ENCODE measurements around the gene FKBP6. TPM values are rescaled to one million over a fixed set of nuclear protein-coding genes. Genes with fewer than 3 reads are reported as not detected.
"Not testable (repeated sequence)": the region's sequence is repeated elsewhere in the genome, so short reads cannot be mapped to it uniquely, and the experiment has no call there.

The FKBP6 gene
- total and polyA plus RNA-seq, 9 of the 15 experiments (the other 6 are each of a cell fraction or from before 2014, with no cell fraction given), result not detected

DNA sequence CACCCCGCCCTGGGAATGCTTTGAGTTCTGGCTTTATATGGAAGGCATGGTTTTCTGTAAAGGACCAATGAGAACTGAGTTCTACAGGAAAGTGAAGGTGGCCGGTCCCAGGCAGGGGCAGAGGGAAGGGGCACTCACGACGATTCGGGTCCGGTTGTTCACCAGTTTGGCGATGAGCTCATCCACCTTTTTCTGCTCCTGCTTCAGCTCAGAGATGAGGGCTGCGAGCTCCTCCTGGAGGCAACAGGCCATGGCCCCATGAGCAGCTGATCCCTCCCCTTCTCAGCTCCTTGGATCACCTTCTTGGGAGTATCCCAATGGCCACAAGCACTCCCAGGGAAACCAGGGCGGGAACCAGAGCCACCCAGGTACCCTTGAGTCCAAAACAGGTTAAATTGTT lies 8.0 kb upstream of the FKBP6 start (continued):
- TF ChIP-seq, protein P1, sequence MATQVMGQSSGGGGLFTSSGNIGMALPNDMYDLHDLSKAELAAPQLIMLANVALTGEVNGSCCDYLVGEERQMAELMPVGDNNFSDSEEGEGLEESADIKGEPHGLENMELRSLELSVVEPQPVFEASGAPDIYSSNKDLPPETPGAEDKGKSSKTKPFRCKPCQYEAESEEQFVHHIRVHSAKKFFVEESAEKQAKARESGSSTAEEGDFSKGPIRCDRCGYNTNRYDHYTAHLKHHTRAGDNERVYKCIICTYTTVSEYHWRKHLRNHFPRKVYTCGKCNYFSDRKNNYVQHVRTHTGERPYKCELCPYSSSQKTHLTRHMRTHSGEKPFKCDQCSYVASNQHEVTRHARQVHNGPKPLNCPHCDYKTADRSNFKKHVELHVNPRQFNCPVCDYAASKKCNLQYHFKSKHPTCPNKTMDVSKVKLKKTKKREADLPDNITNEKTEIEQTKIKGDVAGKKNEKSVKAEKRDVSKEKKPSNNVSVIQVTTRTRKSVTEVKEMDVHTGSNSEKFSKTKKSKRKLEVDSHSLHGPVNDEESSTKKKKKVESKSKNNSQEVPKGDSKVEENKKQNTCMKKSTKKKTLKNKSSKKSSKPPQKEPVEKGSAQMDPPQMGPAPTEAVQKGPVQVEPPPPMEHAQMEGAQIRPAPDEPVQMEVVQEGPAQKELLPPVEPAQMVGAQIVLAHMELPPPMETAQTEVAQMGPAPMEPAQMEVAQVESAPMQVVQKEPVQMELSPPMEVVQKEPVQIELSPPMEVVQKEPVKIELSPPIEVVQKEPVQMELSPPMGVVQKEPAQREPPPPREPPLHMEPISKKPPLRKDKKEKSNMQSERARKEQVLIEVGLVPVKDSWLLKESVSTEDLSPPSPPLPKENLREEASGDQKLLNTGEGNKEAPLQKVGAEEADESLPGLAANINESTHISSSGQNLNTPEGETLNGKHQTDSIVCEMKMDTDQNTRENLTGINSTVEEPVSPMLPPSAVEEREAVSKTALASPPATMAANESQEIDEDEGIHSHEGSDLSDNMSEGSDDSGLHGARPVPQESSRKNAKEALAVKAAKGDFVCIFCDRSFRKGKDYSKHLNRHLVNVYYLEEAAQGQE (IDR thresholded peaks at IDR 0.05; ENCODE audit: borderline replicate concordance), result peak; percentile 38; the same call in 1 of the 2 replicates
- TF ChIP-seq, protein P1 (CRISPR knock-in tag; IDR thresholded peaks at IDR 0.05; ENCODE audit: low read depth), result not testable (repeated sequence)
- TF ChIP-seq SMC3 (conservative IDR thresholded peaks at IDR 0.05; ENCODE audit: insufficient read depth, low read depth, low read length) (0 out of 2 replicates have a peak, but pooled peaks have one; percentile 4), ATF7 (IDR thresholded peaks at IDR 0.05) (peak; percentile 86), RAD21 (CRISPR knock-in tag; conservative IDR thresholded peaks at IDR 0.05 in 1 of 2, IDR thresholded peaks at IDR 0.05 in 1 of 2) (peak; percentile 46 to 65), CTCF (IDR thresholded peaks at IDR 0.05 in 2 of 3, conservative IDR thresholded peaks at IDR 0.05 in 1 of 3; ENCODE audit: insufficient read depth in 2 of 3, low read depth in 1 of 3, low read length in 3 of 3) (peak in 2 of 3 experiments; percentile 40 to 43; a peak in 5 of 6 replicates), TFAP4 (CRISPR knock-in tag; IDR thresholded peaks at IDR 0.05; ENCODE audit: borderline replicate concordance) (peak; percentile 53; the same call in 1 of the 2 replicates), JUN (IDR thresholded peaks at IDR 0.05; ENCODE audit: borderline replicate concordance, low read depth, low read length) (peak; percentile 37; the same call in 1 of the 2 replicates)
- TF ChIP-seq, protein P2, sequence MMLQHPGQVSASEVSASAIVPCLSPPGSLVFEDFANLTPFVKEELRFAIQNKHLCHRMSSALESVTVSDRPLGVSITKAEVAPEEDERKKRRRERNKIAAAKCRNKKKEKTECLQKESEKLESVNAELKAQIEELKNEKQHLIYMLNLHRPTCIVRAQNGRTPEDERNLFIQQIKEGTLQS (IDR thresholded peaks at IDR 0.05), result peak; percentile 75
- TF ChIP-seq, protein P2 (CRISPR knock-in tag; conservative IDR thresholded peaks at IDR 0.05), result not testable (repeated sequence)
- TF ChIP-seq JUN (CRISPR knock-in tag; IDR thresholded peaks at IDR 0.05; ENCODE audit: borderline replicate concordance), result not testable (repeated sequence)
